GM19468 (cell line): ENCODE data around the gene KLHL35.

Experiments used
- ATAC-seq: cut with Tn5 transposase; IDR thresholded peaks from one replicate; pipeline ENCODE4 v1.9.1; 2021; ENCODE audit warnings: mild to moderate bottlenecking, moderate library complexity, moderate number of reproducible peaks; ENCODE audit not compliant: unreplicated experiment; ENCODE audit errors: extremely low read depth

KLHL35 gene

DNA sequence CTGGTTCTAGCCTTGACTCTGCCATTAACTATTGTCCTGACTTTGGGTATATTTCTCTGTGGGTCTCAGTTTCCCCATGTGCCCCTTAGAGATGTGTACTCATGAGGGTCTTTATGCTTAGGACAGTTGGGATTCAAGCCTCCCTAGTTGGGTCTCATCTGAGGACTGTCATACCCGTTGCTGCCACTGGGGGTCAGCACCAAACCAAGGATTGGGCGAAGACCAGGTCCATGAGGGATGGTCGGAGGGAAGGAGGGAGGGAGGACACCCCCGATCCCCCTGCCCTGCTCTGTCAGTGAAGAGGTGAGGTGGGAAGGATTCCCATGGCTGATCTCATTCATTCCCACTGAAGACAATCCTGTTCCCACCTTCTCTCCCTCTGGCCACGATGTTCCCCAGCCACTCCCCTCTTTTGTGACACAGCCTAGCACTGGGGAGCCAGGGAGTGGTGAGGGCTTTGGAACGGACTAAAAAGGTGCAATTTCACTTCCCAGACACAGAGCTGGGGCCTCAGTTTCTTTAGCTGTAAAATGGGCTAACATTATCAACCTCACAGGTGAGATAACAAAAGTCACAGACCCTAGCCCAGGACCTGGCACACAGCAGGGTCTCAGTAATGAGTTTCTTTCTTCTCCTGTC lies 12.4 kb upstream of the KLHL35 start:
- ATAC-seq: no peak

DNA sequence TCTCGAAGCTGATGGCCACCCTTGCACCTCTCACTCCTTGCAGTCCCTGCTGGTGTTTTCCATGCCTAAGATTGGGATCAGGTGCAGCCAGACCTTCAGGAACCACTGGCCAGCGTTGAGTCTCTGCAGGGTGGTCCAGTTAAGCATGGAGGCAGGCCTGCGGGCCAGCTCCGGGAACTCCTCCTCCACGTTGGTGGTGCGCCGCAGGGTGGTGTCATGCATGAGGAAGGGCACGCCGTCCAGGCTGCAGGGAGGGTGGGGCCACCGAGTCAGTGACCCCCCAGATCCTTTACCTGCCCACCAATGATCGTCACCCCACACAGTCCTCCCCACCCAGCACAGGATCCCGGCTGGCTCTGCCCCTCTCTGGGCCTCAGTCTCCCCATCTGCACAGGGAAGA lies 10.0 kb upstream of the KLHL35 start:
- ATAC-seq: no peak

DNA sequence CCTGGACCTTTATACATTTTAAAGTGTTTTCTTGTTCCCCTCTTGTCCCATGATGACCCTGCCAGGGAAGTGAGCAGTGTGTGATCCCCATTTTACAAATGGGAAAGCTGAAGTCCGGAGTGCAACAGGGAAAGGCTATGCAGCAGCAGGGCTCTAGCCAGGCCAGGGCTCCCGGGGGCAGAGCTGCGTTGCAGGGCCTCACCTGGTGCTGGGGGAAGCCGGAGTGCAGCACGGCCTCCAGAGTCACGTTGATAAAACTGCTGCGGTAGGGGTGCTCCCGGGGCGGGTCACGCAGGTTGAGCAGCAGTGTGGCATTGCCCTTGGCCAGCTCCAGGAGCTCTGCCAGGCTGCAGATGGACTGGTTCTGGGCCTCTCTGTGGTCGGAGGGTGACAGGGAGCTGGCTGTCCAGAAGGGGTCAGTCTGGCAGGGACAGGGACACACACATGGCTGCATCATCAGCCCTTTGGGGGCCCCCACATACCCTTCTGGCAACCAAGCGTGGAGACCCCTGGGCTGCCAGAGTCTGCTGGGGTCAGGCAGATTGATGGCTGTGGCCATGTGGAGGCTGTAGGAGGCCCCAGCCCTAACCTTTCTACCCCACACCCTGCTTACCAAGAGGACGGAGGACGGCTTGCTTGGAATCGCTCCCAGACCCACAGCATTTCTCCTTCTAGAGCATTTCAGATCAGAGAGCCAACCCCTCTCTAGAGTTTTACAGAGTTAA lies 9.3 kb upstream of the KLHL35 start:
- ATAC-seq: no peak

DNA sequence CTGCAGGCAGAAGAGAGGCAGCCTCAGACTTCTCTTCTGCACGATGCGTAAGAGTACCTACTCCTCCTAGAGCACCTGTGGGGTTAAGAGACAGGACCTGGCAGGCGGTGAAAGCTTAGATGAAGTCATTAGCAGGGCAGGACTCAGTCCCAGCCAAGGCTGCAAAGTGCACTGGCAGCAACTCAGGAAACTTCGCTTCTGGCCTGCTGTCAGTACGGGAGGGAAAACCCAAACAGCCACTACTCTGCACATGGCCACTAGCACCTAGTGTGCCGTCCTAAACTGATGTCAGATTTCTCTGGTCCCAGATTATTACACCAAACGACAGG lies 8.8 kb upstream of the KLHL35 start:
- ATAC-seq: no peak

DNA sequence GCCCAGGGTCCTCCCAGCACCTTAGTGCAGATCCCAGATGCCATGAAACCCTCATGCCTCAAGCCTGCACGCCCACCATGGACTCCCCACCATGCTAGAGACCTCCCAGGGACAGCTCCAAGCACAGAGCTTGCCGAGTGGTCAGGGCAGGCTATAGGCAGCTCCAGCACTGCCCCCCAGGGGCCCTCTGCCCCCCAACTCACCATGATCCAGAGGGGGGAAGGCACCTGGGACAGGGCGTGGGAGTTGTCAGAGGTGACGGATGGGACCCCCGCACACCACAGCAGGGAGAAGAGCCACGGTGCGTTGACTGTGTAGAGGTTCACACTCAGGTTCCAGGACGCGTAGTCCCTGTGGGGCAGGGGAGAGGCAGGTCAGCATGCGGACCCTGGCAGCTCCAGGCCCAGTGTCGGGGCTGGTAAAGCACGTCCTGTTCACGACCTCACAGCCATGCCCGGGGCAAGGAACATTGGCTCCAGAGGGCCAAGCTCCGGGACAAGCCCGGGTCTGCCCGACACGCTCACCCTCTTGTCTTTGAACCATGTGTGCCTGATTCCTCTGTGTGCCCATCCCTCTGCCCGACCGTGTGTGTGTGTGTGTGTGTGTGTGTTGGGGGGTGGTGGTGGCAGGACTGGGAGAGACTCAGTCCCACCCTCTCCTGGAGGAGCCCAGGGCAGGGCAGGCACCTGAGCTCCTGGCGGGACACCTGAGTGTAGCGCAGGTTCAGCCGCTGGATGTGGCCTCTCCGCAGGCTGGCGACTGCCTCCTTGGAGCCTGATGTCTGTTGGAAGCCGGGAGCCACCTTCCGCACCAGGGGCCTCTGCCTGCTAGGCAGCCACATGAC lies 8.2 kb upstream of the KLHL35 start:
- no peak for ATAC-seq

DNA sequence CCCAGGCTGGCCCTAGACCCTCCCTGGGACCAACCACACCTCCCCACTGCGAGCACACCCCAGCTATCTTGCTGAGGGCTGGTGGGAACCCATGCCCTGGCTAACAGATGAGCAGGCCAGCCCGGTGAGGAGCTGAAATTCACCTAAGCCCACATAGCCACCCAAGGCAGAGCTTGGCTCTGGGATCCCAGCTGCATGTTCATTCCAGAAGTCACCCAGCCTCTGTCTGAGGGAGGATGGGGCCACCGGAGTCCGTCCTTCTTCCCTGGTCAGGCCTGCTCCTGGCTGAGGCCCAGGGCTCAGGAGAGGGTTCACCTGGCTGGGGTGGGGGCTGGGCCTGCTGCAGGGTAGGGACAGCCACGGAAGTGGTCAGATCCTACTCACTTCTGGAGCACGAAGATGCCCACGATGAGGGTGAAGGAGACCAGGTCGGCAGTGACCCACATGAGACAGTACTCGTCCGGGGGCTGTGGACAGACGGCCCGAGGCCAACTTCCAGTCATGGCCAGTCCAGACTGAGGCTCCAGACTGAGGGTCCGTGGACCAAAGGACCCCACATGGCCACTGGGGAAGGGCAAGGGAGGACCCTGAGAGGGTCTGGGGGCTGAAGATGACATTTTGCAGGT lies 6.6 kb upstream of the KLHL35 start:
- no peak for ATAC-seq

DNA sequence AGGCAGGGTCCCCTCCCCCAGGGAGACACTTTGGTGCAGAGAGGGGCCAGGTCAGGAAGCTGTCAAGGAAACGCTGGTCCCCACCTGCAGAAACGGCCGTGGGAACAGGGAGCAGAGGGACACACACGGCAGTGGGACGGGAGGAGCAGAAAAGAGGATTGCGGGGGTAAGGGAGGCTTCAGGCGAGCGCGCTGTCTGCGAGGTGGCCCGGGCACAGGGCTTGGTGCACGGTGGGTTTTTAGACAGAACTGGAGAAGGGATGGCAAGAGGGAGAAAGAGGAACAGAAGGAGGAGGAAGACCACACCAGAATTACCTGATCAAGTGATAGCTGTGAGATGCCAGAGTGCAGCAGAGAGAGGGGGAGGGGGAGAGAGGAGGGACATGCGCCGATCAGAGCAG lies 6.0 kb upstream of the KLHL35 start:
- ATAC-seq: no peak

DNA sequence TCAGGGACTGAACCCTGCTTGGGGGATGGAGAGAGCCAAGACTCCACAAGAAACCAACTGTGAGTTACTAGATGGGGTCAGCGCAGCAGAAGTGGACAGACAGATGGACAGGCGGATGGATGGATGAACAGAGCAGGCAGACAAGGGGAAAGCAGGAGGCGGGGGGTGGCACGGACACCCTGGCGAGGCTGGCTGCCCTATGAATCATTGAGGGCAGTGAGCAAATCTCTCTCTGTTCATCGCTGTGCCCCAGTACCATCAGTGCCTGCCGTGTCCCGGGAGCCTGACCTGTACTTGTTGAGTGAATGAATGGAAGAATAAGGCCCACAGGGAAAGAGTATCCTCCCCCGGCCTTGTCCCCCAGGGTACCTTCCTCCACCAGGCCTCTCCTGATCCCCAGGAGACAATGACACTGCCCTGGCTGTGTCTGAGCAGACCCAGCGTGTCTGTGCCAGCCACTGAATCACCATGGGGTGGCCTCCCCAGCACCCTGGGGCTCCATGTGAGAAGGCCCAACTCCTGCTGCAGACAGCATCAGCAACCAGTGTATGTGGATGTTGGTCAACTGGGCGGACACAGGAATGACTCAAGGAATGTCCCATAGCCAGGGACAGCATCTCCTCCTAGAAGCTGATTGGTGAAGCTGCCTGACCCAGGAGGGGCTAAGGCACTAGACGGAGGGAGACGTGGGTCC lies 5.1 kb upstream of the KLHL35 start:
- no peak for ATAC-seq

DNA sequence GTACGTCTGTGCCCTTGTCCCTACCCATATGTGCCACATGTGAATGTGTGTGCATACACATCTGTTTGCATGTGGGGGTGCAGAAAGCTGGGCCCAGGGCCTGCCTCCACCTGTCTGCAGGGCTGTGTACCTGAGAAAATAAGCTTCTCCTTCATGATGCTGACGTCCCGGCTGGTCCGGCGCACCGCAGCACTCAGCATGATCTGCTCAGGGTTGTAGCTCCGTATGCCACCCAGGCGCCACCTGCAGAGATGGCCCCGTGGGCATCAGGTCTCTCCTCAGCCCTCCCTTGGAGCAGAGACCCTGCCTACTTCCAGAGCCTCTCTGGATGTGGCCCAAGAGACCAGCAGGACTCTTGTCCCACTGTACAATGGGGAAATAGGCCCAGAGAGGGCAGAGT lies 3.8 kb upstream of the KLHL35 start:
- ATAC-seq: no peak

DNA sequence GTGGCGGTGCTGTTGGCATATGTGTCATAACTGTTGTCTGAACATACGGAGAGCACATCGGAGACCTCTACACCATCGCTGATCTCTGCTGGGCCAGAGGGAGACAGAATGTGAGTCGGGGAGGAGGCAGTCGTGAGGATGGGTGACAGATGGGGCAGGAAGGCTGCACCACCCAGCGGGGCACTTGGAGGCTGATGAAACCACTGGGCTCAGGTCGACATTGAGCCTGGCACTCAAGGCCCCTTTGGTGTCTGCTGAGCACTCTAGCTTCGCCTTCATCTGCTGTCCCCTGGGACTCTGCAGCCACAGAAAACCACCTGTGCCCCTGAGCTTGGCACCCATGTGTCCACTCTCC lies 2.5 kb upstream of the KLHL35 start:
- ATAC-seq: no peak

DNA sequence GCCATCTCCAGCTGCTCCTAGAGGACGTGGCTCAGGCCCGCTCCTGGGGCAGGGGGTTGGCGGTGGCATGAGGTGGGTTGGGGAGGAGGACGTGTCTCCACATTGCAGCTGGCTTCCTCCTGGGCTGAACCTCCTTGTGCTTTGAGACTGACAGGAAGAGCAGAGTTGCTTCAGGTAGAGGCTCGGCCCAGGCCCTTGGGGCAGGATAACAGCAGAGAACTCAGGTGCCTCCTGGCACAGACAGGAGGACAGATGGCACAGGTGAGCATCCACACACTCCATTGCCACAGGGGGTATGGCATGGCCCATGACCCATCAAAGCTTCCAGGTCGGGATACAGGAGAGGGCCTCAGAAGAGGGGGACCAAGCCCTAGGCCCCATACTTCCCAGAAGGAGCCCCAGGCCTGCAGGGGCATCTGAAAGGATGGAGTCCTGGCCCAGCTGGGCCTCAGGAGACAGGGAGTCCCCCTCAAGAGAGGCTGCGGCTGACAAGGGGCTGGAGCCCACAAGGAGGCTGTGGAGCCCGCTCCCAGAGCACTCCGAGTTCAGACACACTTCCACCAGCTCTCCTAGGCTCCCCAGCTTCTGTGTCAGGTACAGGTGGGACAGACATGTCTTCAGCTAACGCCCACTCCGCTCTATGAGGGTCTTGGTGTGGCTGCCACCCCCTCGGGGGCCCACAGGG lies 2.0 kb upstream of the KLHL35 start:
- ATAC-seq: no peak

DNA sequence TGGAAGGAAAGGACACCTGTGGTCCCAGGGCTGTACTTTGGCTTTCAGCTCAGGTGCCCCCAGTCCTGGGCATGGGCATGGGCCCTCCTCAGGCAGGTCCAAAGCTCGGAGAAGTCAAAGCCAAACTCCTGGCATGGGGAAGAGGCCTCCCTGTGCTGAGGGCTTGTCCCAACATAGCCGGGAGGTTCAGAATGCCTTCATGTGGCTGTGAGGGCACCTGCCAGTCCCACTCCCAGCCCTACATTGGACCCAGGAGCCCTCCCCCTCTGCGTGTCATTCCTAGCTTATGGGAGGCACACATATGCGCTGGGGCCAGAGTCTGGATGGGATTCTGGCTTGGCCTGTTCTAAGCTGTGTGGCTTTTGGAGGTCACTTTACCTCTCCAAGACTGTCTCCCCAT lies 1.0 kb upstream of the KLHL35 start:
- ATAC-seq: no peak

DNA sequence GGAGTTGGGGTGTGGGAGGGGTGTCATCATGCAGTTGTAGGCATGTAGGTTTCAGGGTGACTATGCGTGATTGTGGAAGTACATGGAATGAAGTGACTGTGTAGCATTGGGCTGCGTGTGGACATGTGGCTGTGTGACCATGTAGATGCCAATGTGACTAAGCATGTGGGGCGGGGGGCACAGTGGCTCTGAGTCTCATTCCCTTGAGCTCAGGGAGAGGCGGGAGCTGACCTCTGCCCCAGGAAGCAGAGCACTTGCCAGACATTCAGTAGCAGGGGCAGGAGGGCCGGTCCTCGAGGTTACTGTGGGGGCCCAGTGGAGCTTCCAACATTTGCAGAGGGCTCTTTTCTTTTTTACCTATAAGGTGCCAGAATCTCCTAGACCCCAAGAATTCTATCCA lies 440 bp upstream of the KLHL35 start:
- ATAC-seq: no peak

DNA sequence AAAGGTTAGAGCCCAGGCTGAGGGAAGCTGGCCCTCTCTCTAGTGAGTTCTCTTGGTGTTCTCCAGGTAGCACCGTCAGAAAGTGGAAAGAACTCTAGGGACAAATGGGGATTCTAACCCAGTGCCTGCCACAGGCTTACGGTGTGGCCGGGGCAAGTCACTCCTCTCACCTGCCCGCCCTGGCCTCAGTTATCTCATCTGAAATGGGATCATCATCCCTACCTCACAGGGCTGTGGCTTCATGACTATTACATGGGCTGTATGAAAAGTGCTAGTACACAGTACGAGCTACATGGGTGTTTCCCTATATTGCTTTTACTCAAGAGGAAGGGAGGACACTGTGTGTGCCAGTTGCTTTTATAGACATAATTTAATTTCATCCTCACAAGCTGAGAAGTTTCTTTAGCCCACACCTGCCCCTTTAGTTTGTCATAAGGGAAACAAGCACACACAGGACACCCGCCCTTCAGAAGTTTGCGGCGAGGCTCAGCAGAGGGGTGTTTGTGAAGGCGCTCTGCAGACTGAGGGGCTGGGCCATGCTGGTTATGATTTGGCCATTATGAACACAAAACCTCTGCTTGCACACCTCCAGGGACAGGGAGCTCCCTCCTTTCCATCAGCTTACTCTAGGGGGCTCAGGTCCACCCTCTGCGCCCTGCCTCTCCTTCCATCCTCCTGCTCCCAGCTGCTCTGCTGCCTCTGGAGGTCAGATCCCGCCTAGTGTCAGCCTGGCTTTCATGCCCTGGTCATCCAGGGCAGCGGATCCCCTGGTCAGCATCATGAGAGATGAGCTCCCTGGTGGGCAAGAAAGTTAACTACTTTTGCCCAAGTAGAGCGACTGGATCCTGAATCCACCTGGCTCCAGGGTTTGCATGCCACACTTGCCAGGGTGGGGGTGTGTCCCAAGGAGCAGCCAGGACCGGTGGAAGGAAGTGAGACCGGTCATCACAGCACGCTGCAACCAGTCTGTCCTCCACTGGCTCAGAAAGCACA lies 1.2 kb downstream of the KLHL35 start:
- no peak for ATAC-seq

DNA sequence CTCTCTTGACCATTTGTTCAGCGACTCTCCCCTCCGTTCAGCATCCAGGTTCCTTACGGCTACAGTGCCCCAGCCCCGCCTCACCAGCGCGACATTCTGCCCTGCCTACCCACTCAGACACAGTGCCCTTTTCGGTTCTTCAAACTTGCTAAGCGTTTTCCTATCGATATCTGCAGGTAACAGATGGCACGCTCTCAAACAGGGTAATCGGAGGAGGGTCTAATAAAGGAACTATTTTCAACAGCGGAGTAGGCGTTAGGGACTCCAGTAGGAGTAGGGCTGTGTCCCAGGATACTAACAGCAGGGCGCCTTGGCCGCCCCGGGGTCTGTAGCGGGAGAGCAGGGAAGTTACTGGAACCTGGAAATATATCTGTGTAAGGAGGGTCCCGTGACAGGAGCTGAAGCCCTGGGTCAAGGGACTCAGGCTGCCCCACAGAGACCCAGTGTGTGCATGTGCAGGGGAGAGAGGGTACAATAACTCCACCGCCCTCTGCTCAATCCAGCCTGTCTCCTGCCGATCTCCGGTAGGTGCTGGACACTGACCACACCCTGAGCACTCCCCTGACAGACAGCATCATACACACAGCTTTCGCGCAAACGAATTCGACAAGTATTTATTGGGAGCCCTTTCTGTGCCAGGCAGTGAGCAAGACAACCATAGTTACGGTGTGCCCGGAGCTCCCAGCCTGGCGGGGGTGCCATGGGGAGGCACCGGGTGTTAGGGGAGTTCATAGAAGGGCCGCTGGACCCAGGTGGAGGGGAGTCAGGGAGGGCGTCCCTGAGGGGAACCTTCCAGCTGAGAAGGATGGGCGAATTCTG lies 2.1 kb downstream of the KLHL35 start:
- no peak for ATAC-seq

DNA sequence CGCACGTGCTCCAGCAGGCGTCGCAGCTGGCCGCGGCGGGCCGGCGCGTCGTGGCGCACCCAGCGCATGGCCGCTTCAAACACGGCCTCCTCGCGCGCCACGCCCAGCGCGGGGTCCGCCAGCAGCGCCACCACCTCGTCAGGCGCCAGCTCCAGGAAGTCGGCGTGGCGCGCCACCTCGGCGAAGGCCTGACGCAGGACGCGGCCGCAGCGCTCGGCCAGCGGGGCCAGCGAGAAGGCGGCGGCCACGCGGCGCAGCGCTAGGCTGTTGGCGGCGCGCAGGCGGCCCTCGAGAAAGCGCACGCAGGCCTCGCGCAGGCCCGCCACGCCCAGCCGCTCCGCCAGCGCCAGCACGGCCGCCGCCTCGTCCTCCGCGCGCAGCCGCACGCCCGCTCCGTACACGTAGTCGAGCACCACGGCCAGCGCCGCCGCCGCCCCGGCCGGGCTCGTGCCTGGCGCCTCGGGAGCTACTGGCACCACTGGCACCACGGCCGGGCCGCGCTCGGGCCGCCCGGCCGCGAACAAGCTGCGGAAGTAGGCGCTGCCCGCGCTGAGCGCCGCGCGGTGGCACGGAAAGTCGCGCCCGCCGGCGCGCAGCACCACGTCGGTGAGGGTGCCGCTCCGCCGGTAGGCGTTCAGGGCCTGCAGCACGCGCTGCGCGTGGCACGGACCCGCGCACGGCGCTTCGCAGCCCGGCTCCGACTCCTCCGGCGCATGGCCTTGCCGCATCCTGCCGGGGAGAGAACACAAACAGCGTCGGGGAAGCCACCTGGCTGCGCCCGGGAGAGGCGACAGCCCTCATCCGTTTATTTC lies 2.9 kb downstream of the KLHL35 start:
- ATAC-seq: no peak

DNA sequence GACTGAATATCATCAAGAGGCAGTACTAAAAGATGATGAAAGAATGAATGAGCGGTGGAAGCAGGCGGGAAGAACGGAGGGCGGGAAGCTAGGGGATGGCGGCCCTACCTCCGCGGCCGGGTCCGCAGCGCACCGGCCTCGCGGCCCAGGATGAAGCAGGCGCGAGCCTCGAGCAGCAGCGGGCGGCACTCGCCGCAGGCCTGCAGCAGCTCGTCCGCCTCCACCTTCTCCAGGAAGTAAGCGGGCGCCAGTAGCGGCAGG lies 3.4 kb downstream of the KLHL35 start:
- no peak for ATAC-seq
